ENCODE data around the gene IER5L.

Gene IER5L

GRCh38 chr9:129138476-129139232, 39.4 kb downstream of the IER5L start:
- H3K27me3 ChIP-seq (ENCODE audit: insufficient read depth, low read length, poor library complexity), result no peaks in the 10 kb centered on the region
- no peak overlapping the region for H2AFZ ChIP-seq (ENCODE audit: low read depth, low read length)
- H3K9me3 ChIP-seq (ENCODE audit: insufficient read depth, low read length, severe bottlenecking), result no peaks in the 10 kb centered on the region
- no peak overlapping the region for H3K4me3 ChIP-seq (ENCODE audit: low read depth in 1 of 2, low read length in 2 of 2)
- H3K9ac ChIP-seq (ENCODE audit: low read depth, low read length), result no peak overlapping the region
- peaks cover 9% of the 10 kb centered on the region for H3K79me2 ChIP-seq (ENCODE audit: insufficient read depth, low read length)
- H3K4me2 ChIP-seq (ENCODE audit: insufficient read depth, low read length), result peak overlapping the region; percentile 78; the same call in 1 of the 2 replicates
- no peak overlapping the region for H3K27ac ChIP-seq (ENCODE audit: low read length)
- no peaks in the 10 kb centered on the region for H4K20me1 ChIP-seq (ENCODE audit: insufficient read depth, low read length)
- TF ChIP-seq CTCF (IDR thresholded peaks at IDR 0.05; ENCODE audit: borderline replicate concordance, extremely low read depth, low read length, poor library complexity, severe bottlenecking) (no peak), EZH2 (IDR thresholded peaks at IDR 0.05; ENCODE audit: borderline replicate concordance, low read depth, low read length, severe bottlenecking) (no peak)
- DNase-seq, result no peak
- peaks cover 42% of the 10 kb centered on the region for H3K4me1 ChIP-seq (ENCODE audit: insufficient read depth, low read length)
- peaks cover 62% of the 10 kb centered on the region for H3K36me3 ChIP-seq (ENCODE audit: insufficient read depth, low read length)
- ATAC-seq (ENCODE audit: insufficient read depth, low read depth), result peak; percentile 11; the same call in 2 of the 3 replicates

DNA sequence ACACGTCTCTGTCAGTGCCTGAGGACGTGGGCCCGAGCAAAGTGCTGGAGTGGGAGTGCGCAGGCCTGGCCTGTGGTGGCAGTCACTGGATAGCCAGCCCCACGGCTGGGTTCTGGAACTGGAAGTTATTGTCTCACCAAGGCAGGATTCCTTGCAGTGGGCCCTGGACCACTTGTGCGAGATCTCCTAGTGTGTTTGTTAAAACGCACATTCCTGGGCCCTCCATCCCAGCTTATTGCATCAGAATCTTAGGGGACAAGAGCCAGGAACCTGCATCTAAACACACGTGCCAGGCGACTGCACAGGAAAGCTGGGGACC, 40.0 kb downstream of the IER5L start:
- DNase-seq (no peak), ATAC-seq (ENCODE audit: insufficient read depth, low read depth) (no peak)
- H3K36me3 ChIP-seq (ENCODE audit: insufficient read depth, low read length), result peaks cover 62% of the 10 kb centered on the region

GRCh38 chr9:129137292-129138143, 40.5 kb downstream of the IER5L start:
- Histone ChIP-seq H3K79me2 (ENCODE audit: insufficient read depth, low read length) (peaks cover 9% of the 10 kb centered on the region), H3K9me3 (ENCODE audit: insufficient read depth, low read length, severe bottlenecking) (no peaks in the 10 kb centered on the region), H3K27me3 (ENCODE audit: insufficient read depth, low read length, poor library complexity) (no peaks in the 10 kb centered on the region), H3K4me2 (ENCODE audit: insufficient read depth, low read length) (no peak overlapping the region), H3K4me3 (ENCODE audit: low read depth in 1 of 2, low read length in 2 of 2) (no peak overlapping the region), H3K27ac (ENCODE audit: low read length) (no peak overlapping the region), H3K9ac (ENCODE audit: low read depth, low read length) (no peak overlapping the region), H4K20me1 (ENCODE audit: insufficient read depth, low read length) (no peaks in the 10 kb centered on the region; the same call in 1 of the 2 replicates), H2AFZ (ENCODE audit: low read depth, low read length) (no peak overlapping the region), H3K4me1 (ENCODE audit: insufficient read depth, low read length) (peaks cover 39% of the 10 kb centered on the region), H3K36me3 (ENCODE audit: insufficient read depth, low read length) (peaks cover 62% of the 10 kb centered on the region)
- DNase-seq, result no peak
- TF ChIP-seq EZH2 (IDR thresholded peaks at IDR 0.05; ENCODE audit: borderline replicate concordance, low read depth, low read length, severe bottlenecking) (no peak), CTCF (IDR thresholded peaks at IDR 0.05; ENCODE audit: borderline replicate concordance, extremely low read depth, low read length, poor library complexity, severe bottlenecking) (no peak)
- ATAC-seq (ENCODE audit: insufficient read depth, low read depth), result no peak

More for the DNA sequence above, 40.0 kb downstream of the IER5L start:
- Histone ChIP-seq H3K4me1 (ENCODE audit: insufficient read depth, low read length) (peaks cover 42% of the 10 kb centered on the region), H3K9me3 (ENCODE audit: insufficient read depth, low read length, severe bottlenecking) (no peaks in the 10 kb centered on the region), H3K4me2 (ENCODE audit: insufficient read depth, low read length) (no peak overlapping the region), H3K27me3 (ENCODE audit: insufficient read depth, low read length, poor library complexity) (no peaks in the 10 kb centered on the region), H3K4me3 (ENCODE audit: low read depth in 1 of 2, low read length in 2 of 2) (no peak overlapping the region), H3K9ac (ENCODE audit: low read depth, low read length) (no peak overlapping the region), H3K27ac (ENCODE audit: low read length) (no peak overlapping the region), H3K79me2 (ENCODE audit: insufficient read depth, low read length) (peaks cover 9% of the 10 kb centered on the region), H4K20me1 (ENCODE audit: insufficient read depth, low read length) (no peaks in the 10 kb centered on the region), H2AFZ (ENCODE audit: low read depth, low read length) (no peak overlapping the region)
- TF ChIP-seq EZH2 (IDR thresholded peaks at IDR 0.05; ENCODE audit: borderline replicate concordance, low read depth, low read length, severe bottlenecking), result no peak
- no peak for TF ChIP-seq CTCF (IDR thresholded peaks at IDR 0.05; ENCODE audit: borderline replicate concordance, extremely low read depth, low read length, poor library complexity, severe bottlenecking)

Data from DND-41 (cell line).